ENCODE measurements around the gene PTPRD.

Gene PTPRD

GRCh38 chr9:10411272-10411671 lies 201.5 kb downstream of the PTPRD start:
- Histone ChIP-seq H3K79me2 (ENCODE audit: insufficient read depth, low read length) (no peaks in the 10 kb centered on the region), H3K4me1 (ENCODE audit: insufficient read depth, low read length, poor library complexity, severe bottlenecking) (no peaks in the 10 kb centered on the region), H3K9me2 (replicated peaks; ENCODE audit: low read depth, low read length) (no peaks in the 10 kb centered on the region), H3K36me3 (ENCODE audit: insufficient read depth, low read length) (no peaks in the 10 kb centered on the region), H3K4me2 (ENCODE audit: low read depth, low read length, poor library complexity, severe bottlenecking) (no peak overlapping the region), H3K4me3 (ENCODE audit: low read length, poor library complexity, severe bottlenecking) (no peak overlapping the region), H3K27me3 (ENCODE audit: insufficient read depth, low read length, poor library complexity, severe bottlenecking) (no peaks in the 10 kb centered on the region), H3K9me3 (ENCODE audit: insufficient read depth, low read depth, low read length) (no peaks in the 10 kb centered on the region), H3K9ac (ENCODE audit: low read depth, low read length, poor library complexity, severe bottlenecking) (no peak overlapping the region), H4K20me1 (ENCODE audit: insufficient read depth, low read length, poor library complexity, severe bottlenecking) (no peaks in the 10 kb centered on the region), H2AFZ (ENCODE audit: low read length) (no peak overlapping the region), H3F3A (ENCODE audit: low read depth) (no peaks in the 10 kb centered on the region)
- TF ChIP-seq, protein P1, sequence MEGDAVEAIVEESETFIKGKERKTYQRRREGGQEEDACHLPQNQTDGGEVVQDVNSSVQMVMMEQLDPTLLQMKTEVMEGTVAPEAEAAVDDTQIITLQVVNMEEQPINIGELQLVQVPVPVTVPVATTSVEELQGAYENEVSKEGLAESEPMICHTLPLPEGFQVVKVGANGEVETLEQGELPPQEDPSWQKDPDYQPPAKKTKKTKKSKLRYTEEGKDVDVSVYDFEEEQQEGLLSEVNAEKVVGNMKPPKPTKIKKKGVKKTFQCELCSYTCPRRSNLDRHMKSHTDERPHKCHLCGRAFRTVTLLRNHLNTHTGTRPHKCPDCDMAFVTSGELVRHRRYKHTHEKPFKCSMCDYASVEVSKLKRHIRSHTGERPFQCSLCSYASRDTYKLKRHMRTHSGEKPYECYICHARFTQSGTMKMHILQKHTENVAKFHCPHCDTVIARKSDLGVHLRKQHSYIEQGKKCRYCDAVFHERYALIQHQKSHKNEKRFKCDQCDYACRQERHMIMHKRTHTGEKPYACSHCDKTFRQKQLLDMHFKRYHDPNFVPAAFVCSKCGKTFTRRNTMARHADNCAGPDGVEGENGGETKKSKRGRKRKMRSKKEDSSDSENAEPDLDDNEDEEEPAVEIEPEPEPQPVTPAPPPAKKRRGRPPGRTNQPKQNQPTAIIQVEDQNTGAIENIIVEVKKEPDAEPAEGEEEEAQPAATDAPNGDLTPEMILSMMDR (conservative IDR thresholded peaks at IDR 0.05; ENCODE audit: low read length) = no peak
- TF ChIP-seq EZH2phosphoT487 (IDR thresholded peaks at IDR 0.05; ENCODE audit: borderline replicate concordance) = no peak

- H2AFZ ChIP-seq (ENCODE audit: low read length) = no peak overlapping the region
- no peaks in the 10 kb centered on the region for H3K4me1 ChIP-seq (ENCODE audit: insufficient read depth, low read length, poor library complexity, severe bottlenecking)
- TF ChIP-seq EZH2phosphoT487 (IDR thresholded peaks at IDR 0.05; ENCODE audit: borderline replicate concordance) = no peak
- TF ChIP-seq, protein P1 (conservative IDR thresholded peaks at IDR 0.05; ENCODE audit: low read length) = no peak
- no peaks in the 10 kb centered on the region for H3F3A ChIP-seq (ENCODE audit: low read depth)
- no peak overlapping the region for H3K4me2 ChIP-seq (ENCODE audit: low read depth, low read length, poor library complexity, severe bottlenecking)
- H4K20me1 ChIP-seq (ENCODE audit: insufficient read depth, low read length, poor library complexity, severe bottlenecking) = no peaks in the 10 kb centered on the region
- no peaks in the 10 kb centered on the region for H3K79me2 ChIP-seq (ENCODE audit: insufficient read depth, low read length)
- no peaks in the 10 kb centered on the region for H3K27me3 ChIP-seq (ENCODE audit: insufficient read depth, low read length, poor library complexity, severe bottlenecking)
- no peaks in the 10 kb centered on the region for H3K36me3 ChIP-seq (ENCODE audit: insufficient read depth, low read length)
- H3K9me2 ChIP-seq (replicated peaks; ENCODE audit: low read depth, low read length) = no peaks in the 10 kb centered on the region
- no peaks in the 10 kb centered on the region for H3K9me3 ChIP-seq (ENCODE audit: insufficient read depth, low read depth, low read length)
- no peak overlapping the region for H3K4me3 ChIP-seq (ENCODE audit: low read length, poor library complexity, severe bottlenecking)
- H3K9ac ChIP-seq (ENCODE audit: low read depth, low read length, poor library complexity, severe bottlenecking) = no peak overlapping the region
Observed at GRCh38 chr9:10403283-10403682, 209.5 kb downstream of the PTPRD start.

DNA sequence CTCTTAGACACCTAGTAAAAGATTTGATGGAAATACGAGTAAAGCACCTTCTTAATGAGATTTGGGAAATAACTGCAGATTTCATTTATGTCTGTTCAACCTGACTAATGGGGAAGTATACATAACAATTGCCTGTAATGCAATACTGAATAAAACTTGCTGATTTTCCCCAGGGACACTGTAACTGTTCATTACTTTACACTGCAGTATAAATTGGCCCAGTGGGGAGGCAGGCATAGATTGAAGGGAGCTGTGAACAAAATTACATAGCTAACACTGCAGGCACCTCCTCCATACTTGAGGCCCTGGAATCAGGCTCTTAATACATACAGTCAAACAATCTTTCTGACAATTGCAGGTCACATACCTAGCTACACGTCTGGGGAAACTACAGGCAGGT lies 216.2 kb downstream of the PTPRD start:
- no peaks in the 10 kb centered on the region for H3K4me1 ChIP-seq (ENCODE audit: insufficient read depth, low read length, poor library complexity, severe bottlenecking)
- H3K4me3 ChIP-seq (ENCODE audit: low read length, poor library complexity, severe bottlenecking) = no peak overlapping the region
- no peaks in the 10 kb centered on the region for H4K20me1 ChIP-seq (ENCODE audit: insufficient read depth, low read length, poor library complexity, severe bottlenecking)
- no peaks in the 10 kb centered on the region for H3K9me2 ChIP-seq (replicated peaks; ENCODE audit: low read depth, low read length)
- no peaks in the 10 kb centered on the region for H3K9me3 ChIP-seq (ENCODE audit: insufficient read depth, low read depth, low read length)
- H3K9ac ChIP-seq (ENCODE audit: low read depth, low read length, poor library complexity, severe bottlenecking) = no peak overlapping the region
- H3F3A ChIP-seq (ENCODE audit: low read depth) = no peaks in the 10 kb centered on the region
- no peaks in the 10 kb centered on the region for H3K79me2 ChIP-seq (ENCODE audit: insufficient read depth, low read length)
- no peak overlapping the region for H2AFZ ChIP-seq (ENCODE audit: low read length)
- no peaks in the 10 kb centered on the region for H3K36me3 ChIP-seq (ENCODE audit: insufficient read depth, low read length)
- TF ChIP-seq, protein P1 (conservative IDR thresholded peaks at IDR 0.05; ENCODE audit: low read length) = no peak
- no peak for TF ChIP-seq EZH2phosphoT487 (IDR thresholded peaks at IDR 0.05; ENCODE audit: borderline replicate concordance)
- H3K27me3 ChIP-seq (ENCODE audit: insufficient read depth, low read length, poor library complexity, severe bottlenecking) = no peaks in the 10 kb centered on the region
- no peak overlapping the region for H3K4me2 ChIP-seq (ENCODE audit: low read depth, low read length, poor library complexity, severe bottlenecking)

Data from Loucy (cell line).